ENCODE results near the gene P4HB.

GRCh38 chr17:81884520-81884919 lies 24.2 kb upstream of the P4HB start:
- no peak for TF ChIP-seq CTCF (conservative IDR thresholded peaks at IDR 0.05)
- TF ChIP-seq ZFX (IDR thresholded peaks at IDR 0.05): no peak
